Mononuclear cell (primary cell): ENCODE data around the gene PPP3CA. TPM values are rescaled to one million over a fixed set of nuclear protein-coding genes. Genes with fewer than 3 reads are reported as not detected.

Experiments used
- H3K27me3 ChIP-seq: 2 replicates; pipeline ENCODE4 v1.6.0; 2011; ENCODE audit warnings: low read length, control low read depth; ENCODE audit not compliant: insufficient read depth
- H3K4me1 ChIP-seq: 2 replicates; pipeline ENCODE4 v1.5.1; 2011; ENCODE audit warnings: mild to moderate bottlenecking, low read length, control low read depth; ENCODE audit not compliant: insufficient read depth
- H3K4me3 ChIP-seq: 2 replicates; pipeline ENCODE4 v1.5.1; 2011; ENCODE audit warnings: mild to moderate bottlenecking, low read length, moderate library complexity
- H3K9me3 ChIP-seq: 2 replicates; pipeline ENCODE4 v1.5.1; 2011; ENCODE audit warnings: low read depth, mild to moderate bottlenecking, control low read depth, low read length
- total RNA-seq: library from RNA; depleted of rRNA; stranded (reverse); fragments of >200 nt; gene quantifications from one replicate; pipeline ENCODE4 v1.2.3, GENCODE V29; 2012

Gene PPP3CA
- total RNA-seq, 1 donor = 19.3 TPM

DNA sequence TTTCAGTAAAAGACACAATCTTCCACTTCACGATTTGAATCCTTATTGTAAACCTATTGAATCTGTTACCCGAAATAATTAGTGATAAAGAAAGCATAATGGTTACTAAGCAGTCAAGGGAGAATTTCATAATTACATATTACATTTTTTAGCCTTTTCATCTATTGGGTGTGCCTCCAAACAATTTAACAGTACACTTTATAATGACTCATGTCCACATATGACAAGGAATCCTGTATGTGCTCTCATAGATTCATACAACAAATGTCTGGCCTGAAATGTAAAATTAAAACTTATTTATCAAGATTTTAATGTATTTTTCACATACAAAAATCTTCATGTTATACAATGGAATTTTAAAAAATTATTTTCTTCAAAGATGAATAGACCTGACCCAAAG lies 39.4 kb downstream of the PPP3CA start:
- no peaks in the 10 kb centered on the region for H3K27me3 ChIP-seq
- H3K9me3 ChIP-seq = no peaks in the 10 kb centered on the region
- H3K4me1 ChIP-seq = peaks cover 18% of the 10 kb centered on the region
- H3K4me3 ChIP-seq = no peak overlapping the region

DNA sequence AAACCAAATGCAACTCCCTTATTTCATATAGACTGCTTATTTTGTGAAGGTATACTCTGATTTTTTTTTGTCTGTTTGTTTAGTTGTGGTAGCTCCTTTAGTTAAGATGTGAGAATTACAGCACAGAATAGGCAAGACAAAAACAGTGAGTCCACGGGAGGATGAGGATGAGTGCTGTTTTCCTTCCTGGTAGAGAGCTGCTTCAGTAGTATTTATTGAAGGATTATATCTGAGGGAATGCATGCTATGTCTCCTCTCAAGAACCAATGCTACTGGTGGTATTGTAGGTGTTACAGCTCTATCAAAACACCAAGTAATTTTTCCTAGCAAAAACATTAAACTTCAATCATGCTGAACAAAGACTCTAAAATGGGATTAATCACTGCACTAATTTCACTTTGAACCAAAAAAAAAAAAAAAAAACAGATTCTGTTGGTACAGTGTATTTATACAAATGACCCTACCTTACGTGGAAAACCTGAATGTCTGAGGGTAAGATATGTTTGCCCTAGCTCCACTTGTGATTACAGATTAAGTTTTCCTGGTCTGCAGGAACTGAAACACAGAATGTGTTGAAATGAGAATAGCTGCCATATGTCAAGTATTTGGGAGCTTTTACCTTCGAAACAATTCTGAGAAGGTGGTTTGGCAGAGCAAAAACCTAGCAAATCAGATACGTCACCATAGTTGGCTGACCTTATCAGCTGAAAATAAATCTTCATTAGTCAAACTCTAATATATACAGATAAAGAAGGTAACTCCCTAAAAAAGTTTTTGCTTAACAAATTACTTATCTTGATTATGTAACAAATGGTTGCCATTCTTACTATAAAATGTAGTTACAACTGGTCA lies 40.3 kb downstream of the PPP3CA start:
- no peaks in the 10 kb centered on the region for H3K27me3 ChIP-seq
- no peaks in the 10 kb centered on the region for H3K9me3 ChIP-seq
- no peak overlapping the region for H3K4me3 ChIP-seq

DNA sequence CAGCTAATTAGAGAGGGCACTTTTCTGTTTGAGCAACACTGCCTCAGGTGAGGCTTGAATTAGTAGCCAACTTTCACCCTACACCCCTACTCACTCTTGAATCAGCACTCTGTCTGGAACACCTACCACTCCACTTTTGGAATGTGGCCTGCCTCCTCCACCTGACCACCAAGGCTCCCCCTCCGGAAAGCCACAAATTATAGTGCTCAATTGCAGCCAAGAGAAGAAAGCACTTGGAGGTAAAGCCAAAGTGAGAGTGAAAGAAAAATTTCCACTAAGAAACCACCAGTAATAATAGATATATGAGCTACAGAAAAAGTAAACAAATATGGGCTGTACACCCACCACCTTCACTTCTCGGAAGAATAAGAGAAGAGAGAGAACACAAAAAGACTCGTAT lies 41.1 kb downstream of the PPP3CA start:
- H3K27me3 ChIP-seq = no peaks in the 10 kb centered on the region
- H3K9me3 ChIP-seq = no peaks in the 10 kb centered on the region
- peaks cover 18% of the 10 kb centered on the region for H3K4me1 ChIP-seq
- H3K4me3 ChIP-seq = no peak overlapping the region

More for the DNA sequence above, 40.3 kb downstream of the PPP3CA start:
- H3K4me1 ChIP-seq = peaks cover 18% of the 10 kb centered on the region

DNA sequence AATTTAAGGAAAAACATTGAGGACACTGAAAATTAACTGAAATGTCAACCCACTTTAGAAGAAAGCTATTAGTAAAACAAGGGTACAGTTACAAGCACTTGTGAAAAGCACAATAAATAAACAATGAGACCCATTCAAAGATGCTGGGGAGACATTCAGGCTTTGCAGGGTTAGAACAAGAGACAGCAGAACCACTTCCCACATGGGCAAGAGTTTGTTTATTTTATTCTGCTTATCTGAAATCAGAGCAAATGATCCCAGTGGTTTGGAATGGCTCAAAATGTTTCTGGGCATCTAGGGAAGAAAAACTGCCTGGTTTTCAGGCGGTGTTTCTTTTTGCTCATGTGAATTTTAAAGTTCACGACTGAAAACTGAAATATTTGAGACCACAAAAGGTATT lies 42.4 kb downstream of the PPP3CA start:
- Histone ChIP-seq H3K4me1 (peaks cover 16% of the 10 kb centered on the region), H3K27me3 (no peaks in the 10 kb centered on the region), H3K4me3 (no peak overlapping the region), H3K9me3 (no peaks in the 10 kb centered on the region)

DNA sequence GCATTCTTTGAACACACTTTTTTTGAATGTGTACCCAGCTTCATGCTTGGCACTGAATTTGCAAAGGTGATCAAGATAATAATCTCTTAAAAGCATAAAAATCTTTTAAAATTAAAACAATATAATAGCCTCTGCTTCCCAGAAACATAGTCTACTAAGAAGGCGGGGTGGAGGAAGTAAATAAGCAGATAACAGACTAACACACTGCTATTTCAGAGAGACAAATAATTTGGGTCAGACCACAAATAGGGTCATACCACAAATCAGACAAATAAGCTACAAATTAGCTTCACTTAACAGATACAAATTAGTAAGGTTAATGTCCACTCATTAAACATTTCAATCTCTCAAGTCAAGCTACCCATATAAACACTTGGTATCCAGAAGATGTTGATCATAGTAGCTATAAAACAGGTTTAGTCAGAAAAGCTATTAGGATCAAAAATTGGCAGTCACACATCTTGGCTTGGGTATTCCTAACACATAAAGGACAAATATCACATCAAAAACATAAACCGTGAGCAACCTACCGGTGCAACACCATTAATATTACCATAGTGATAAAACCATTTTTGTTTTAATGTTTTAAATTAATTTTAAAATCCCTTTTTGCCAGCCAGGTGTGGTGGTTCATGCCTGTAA lies 47.3 kb downstream of the PPP3CA start:
- Histone ChIP-seq H3K4me1 (no peaks in the 10 kb centered on the region), H3K27me3 (no peaks in the 10 kb centered on the region), H3K9me3 (no peaks in the 10 kb centered on the region), H3K4me3 (no peak overlapping the region)

DNA sequence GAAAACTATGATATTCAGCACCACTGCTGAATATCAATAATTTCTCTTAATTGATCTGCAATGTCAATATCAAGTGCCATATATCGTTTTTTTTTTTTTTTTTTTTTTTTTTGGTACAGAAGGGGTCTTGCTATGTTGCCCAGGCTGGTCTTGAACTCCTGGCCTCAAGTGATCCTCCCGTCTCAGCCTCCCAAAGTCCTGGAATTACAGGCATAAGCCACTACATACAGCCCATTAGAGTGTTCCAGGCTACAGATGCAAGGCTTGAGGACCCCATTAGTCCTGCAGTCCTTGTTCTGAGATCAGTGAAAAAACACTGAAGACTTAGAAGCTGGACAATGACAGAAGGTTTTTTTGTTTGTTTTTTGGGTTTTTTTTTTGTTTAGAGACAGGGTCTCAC lies 48.3 kb downstream of the PPP3CA start:
- Histone ChIP-seq H3K27me3 (no peaks in the 10 kb centered on the region), H3K4me1 (peaks cover 5% of the 10 kb centered on the region), H3K4me3 (no peak overlapping the region)

DNA sequence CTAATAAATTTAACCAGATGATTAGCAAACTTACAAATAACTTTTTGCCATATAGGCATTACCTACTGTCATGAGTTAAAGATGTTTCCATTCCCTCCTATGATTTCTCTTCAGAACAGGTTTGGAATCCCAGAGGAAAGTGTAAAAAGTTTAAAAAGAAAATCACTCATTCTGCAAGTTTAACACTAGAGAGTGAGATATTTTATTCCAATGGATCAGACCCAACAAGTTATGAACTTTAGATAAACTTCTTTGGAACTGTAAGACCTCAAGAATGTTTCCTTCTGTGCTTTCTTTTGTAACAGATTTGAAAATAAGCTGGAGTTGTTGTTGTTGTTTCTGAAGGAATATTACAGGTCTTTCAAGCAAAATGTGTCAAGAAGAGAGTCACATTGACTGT lies 51.6 kb downstream of the PPP3CA start:
- H3K4me3 ChIP-seq = no peak overlapping the region
- H3K27me3 ChIP-seq = no peaks in the 10 kb centered on the region
- H3K4me1 ChIP-seq = peaks cover 5% of the 10 kb centered on the region
- no peaks in the 10 kb centered on the region for H3K9me3 ChIP-seq

More for the DNA sequence above, 48.3 kb downstream of the PPP3CA start:
- H3K9me3 ChIP-seq = no peaks in the 10 kb centered on the region

DNA sequence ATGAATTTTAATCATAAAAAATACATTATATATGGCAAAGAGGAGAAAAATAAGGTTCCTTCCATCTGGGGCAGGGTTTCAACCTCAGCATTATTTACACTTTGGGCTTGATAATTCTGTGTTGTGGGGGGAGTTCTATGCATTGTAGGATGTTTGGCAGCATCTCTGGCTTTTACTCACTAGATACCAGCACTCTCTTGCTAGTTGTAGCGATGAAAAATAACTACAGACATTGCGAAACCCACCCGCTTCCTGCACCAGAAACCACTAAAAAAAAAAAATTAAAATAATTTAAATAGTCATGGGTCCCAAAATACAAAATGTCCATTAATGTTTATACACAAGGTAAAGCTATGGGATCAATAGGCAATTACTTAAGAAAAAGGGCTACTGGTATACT lies 52.7 kb downstream of the PPP3CA start:
- Histone ChIP-seq H3K4me1 (peaks cover 9% of the 10 kb centered on the region), H3K27me3 (no peaks in the 10 kb centered on the region), H3K4me3 (no peak overlapping the region), H3K9me3 (no peaks in the 10 kb centered on the region)

DNA sequence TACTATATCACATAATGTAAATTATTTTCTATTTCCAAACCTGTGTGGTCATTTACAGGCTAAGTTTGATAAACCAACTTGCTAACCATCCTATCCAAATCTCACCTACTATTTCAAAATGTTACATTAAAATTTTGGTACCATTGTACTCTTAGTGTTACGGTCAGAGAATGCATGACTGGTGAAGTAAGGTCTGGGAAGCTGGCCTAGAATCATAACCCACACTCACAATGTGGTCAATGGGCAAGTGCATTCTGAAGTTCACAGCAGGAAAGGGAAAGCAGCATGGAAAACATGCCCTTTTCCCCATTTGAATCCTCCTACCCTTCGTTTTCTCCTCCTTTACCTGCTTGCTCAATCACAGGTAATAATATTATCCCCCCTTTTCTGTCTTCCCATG lies 54.4 kb downstream of the PPP3CA start:
- Histone ChIP-seq H3K27me3 (no peaks in the 10 kb centered on the region), H3K4me3 (no peak overlapping the region), H3K9me3 (no peaks in the 10 kb centered on the region), H3K4me1 (peaks cover 19% of the 10 kb centered on the region)

DNA sequence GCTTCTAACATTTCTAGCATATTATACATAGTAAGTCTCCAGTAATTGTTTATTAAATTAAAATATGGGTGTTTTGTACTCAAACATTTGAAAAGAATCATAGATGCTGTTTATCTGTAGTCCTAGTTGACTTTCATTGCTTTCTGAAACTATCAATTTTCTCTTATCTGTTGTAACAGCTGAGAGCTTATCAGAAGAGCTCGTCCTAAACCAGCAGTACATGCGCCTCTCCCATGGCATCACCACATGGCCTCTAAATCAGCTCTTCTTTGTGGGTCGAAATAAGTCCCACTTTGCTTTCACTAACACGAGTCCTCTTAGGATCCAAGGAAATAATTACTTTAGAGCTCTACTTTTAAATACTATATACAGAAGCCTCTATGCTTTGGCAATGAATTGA lies 55.1 kb downstream of the PPP3CA start:
- H3K27me3 ChIP-seq = no peaks in the 10 kb centered on the region
- peaks cover 21% of the 10 kb centered on the region for H3K4me1 ChIP-seq
- no peaks in the 10 kb centered on the region for H3K9me3 ChIP-seq
- no peak overlapping the region for H3K4me3 ChIP-seq

DNA sequence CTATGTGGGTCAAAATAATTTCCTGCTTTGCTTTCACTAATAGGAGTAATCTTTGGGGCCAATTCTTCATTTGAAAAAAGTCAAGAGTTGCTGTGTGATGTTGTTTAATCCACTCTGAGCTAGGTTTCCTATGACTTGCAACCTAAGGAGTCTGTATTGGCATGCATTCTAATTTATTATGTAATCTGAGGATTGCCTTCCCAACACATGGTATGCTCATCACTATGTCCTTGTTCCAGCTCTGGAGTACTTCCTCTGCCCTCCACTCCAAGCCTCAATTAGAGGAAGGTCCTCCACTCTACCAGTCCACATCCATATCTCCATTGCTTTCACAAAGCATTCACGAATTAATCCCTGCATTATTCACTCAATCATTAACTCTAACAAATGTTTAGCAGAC lies 56.1 kb downstream of the PPP3CA start:
- no peaks in the 10 kb centered on the region for H3K9me3 ChIP-seq
- peaks cover 21% of the 10 kb centered on the region for H3K4me1 ChIP-seq

DNA sequence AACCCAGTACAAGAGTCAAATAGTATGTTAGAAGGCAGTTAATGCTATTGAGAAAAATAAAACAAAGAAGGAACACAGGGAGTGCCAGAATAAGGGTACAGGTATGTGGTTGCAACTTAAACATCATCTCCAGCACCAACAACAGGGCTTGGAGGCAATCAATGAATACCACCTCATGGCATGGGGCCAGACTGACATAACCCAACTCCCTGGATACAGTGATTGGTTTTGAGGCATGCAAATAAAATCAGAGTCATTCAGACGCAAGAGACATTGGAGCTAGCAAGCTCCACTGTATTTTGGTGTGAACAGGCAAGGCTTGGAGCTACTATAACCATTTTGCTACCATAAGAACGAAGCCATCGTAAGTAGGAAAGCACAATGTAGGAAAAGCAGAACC lies 56.7 kb downstream of the PPP3CA start:
- no peak overlapping the region for H3K4me3 ChIP-seq
- H3K27me3 ChIP-seq = no peaks in the 10 kb centered on the region
- peaks cover 21% of the 10 kb centered on the region for H3K4me1 ChIP-seq
- no peaks in the 10 kb centered on the region for H3K9me3 ChIP-seq

More for the DNA sequence above, 56.1 kb downstream of the PPP3CA start:
- Histone ChIP-seq H3K4me3 (no peak overlapping the region), H3K27me3 (no peaks in the 10 kb centered on the region)

DNA sequence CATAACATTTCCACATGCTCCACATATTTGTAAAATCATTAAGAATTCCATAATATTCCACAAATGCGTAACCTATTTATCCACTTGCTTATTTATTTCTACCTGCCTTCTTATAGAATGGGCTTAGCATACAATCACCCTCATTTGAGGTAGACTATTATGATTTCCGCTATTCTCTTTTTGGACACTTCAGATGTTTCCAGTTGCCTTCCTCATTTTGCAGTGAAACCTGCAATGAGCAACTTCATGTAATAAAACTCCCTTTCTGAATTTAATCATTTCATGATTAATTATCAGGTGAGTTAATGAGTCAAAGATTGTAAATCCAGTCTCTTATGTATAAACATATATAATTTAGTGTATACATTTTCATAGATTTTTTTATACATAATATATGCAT lies 58.0 kb downstream of the PPP3CA start:
- Histone ChIP-seq H3K27me3 (no peaks in the 10 kb centered on the region), H3K4me1 (peaks cover 16% of the 10 kb centered on the region), H3K4me3 (no peak overlapping the region), H3K9me3 (no peaks in the 10 kb centered on the region)

DNA sequence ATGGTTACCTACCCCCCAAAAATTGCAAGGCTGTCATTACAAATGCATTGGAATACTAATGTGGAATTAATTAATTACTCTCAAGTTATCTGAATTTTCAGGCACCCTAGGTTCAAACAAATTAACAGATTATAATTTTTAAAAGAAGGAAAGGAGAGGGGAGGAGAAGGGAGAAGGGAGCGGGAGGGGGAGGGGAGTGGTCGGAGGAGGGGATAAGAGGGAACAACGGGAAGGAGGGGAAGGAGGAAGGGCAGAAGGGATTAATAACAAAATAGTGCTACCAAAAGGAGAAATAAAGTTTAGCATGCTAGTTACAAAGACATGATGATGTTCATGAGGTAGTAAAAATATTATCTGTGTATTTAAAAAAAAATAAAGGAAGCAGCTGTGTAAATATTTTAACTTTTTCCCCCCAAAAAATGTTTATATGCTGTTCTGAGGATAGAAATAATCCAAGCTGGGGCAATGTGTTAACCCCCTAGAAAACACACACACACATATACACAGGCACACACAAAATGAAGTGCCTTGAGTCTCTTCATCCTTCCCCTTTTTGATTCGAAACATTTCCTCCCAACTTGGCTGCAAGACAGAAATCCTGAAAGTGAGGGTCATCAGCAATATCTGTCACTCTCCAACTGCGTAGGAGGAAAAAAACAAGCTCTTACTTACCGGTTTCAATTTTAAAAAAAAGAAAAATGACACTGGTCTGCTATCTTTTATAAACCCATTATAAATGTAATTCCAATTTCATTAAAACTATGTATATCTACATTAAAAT lies 58.8 kb downstream of the PPP3CA start:
- Histone ChIP-seq H3K9me3 (no peaks in the 10 kb centered on the region), H3K4me1 (peaks cover 18% of the 10 kb centered on the region), H3K4me3 (no peak overlapping the region), H3K27me3 (no peaks in the 10 kb centered on the region)

DNA sequence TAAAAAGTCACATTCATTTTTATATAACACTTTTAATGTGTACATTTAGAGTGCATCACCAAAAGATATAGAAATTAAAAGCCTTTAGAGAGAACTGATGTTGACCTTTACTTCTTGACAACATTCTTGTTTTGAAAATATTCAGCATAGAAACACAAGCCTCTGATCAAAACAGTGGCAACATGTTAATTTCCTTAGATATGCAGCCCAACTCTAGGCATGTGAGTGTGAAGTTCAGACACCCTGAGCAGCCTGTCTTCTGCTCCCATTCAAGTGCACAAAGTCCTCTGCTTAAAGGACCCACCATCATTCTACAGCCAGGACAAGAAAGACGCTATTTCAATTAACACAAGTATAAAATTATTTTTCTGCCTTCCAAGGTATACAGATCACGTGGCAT lies 60.0 kb downstream of the PPP3CA start:
- Histone ChIP-seq H3K4me3 (no peak overlapping the region), H3K9me3 (no peaks in the 10 kb centered on the region), H3K27me3 (no peaks in the 10 kb centered on the region), H3K4me1 (peaks cover 25% of the 10 kb centered on the region)
